ENCODE measurements around the gene NR2C2. TPM values are rescaled to one million over a fixed set of nuclear protein-coding genes. Genes with fewer than 3 reads are reported as not detected.

The NR2C2 gene
- total RNA-seq, 1 experiment from 2014 or later: 38.5 TPM

DNA sequence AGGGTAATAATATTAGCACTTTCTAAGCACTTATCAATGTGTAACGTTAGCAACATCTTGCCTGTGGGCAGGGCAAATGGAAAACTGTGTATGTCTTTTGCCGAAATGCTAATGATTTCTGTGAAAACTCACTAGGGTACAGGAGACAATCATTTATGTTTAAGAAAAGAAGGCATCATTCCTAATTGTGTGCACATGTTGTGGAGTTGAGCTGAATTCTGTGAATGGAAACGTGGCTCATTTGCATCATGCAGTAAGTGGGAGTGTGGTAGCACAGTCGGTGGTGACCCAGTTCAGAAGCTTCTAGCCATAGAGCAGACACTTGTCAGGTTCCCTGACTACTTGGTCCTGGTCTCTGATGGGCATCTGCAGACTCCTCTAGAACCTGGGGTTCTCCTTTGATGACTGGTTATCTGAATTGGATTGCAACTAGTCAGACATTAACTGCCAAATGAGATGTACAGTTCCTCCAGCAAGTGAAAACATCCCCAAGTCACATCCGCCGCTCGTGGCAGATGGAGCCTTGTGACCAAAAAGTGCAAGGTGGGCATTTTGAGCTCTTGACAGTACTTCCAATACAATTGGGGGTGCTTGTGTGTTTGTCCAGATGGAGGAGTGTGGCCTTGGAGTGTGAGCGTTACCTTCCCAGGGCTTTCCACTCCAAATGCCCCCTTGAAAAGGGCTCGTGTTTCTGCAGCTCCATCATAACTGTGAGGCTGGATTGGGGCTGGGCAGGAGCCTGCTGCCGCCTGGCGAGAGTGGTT, 96.2 kb downstream of the NR2C2 start:
- H3T11ph ChIP-seq (ENCODE audit: low read length): no peak overlapping the region
- no peak overlapping the region for H4K91ac ChIP-seq (ENCODE audit: insufficient read length, low read depth, low read length)
- no peaks in the 10 kb centered on the region for H3K4me1 Mint-ChIP-seq
- no CpG with 5 or more reads among the region's 11 CpGs for WGBS (ENCODE audit: extremely low coverage, insufficient read length, low lambda C conversion rate)
- H3K9ac ChIP-seq (ENCODE audit: extremely low read depth, insufficient read length, low read length): no peak overlapping the region
- H2BK15ac ChIP-seq (ENCODE audit: low read depth, low read length): no peak overlapping the region
- no peak overlapping the region for H2AK5ac ChIP-seq (ENCODE audit: insufficient read length, low read length)
- H4K20me1 ChIP-seq (ENCODE audit: control insufficient read depth, insufficient read depth, insufficient read length): no peaks in the 10 kb centered on the region
- H2BK12ac ChIP-seq (ENCODE audit: insufficient read length, low read depth, low read length): no peak overlapping the region
- no peaks in the 10 kb centered on the region for H3K9me3 ChIP-seq (ENCODE audit: control insufficient read depth, low read depth, low read length)
- H3K79me2 ChIP-seq (ENCODE audit: insufficient read depth, low read length): no peaks in the 10 kb centered on the region
- H2BK5ac ChIP-seq (ENCODE audit: insufficient read length, low read length): no peak overlapping the region
- H3K4me3 Mint-ChIP-seq: no peak overlapping the region
- no peaks in the 10 kb centered on the region for H3K23me2 ChIP-seq (ENCODE audit: insufficient read length, low read depth, low read length, poor library complexity, severe bottlenecking)
- H3K9me3 Mint-ChIP-seq: no peaks in the 10 kb centered on the region
- H3K79me1 ChIP-seq (ENCODE audit: insufficient read depth, low read depth, low read length, poor library complexity, severe bottlenecking): no peaks in the 10 kb centered on the region
- no peaks in the 10 kb centered on the region for H3K27me3 Mint-ChIP-seq (ENCODE audit: low read depth)
- no peak for DNase-seq
- TF ChIP-seq, protein P1, sequence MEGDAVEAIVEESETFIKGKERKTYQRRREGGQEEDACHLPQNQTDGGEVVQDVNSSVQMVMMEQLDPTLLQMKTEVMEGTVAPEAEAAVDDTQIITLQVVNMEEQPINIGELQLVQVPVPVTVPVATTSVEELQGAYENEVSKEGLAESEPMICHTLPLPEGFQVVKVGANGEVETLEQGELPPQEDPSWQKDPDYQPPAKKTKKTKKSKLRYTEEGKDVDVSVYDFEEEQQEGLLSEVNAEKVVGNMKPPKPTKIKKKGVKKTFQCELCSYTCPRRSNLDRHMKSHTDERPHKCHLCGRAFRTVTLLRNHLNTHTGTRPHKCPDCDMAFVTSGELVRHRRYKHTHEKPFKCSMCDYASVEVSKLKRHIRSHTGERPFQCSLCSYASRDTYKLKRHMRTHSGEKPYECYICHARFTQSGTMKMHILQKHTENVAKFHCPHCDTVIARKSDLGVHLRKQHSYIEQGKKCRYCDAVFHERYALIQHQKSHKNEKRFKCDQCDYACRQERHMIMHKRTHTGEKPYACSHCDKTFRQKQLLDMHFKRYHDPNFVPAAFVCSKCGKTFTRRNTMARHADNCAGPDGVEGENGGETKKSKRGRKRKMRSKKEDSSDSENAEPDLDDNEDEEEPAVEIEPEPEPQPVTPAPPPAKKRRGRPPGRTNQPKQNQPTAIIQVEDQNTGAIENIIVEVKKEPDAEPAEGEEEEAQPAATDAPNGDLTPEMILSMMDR (conservative IDR thresholded peaks at IDR 0.05): no peak
- no peak overlapping the region for H3K14ac ChIP-seq (ENCODE audit: insufficient read depth, low read length)
- H3K18ac ChIP-seq (ENCODE audit: insufficient read length, low read depth, low read length): no peak overlapping the region
- H2BK20ac ChIP-seq (ENCODE audit: low read depth, low read length, poor library complexity, severe bottlenecking): no peak overlapping the region
- no peak overlapping the region for H2BK120ac ChIP-seq (ENCODE audit: low read depth, low read length, poor library complexity, severe bottlenecking)
- no peak overlapping the region for H4K5ac ChIP-seq (ENCODE audit: insufficient read length, low read depth, low read length)
- H4K8ac ChIP-seq (replicated peaks; ENCODE audit: insufficient read length, low read depth, low read length): no peak overlapping the region
- no peak overlapping the region for H3K27ac ChIP-seq (ENCODE audit: insufficient read length, low read depth, low read length)
- no peak overlapping the region for H3K4ac ChIP-seq (ENCODE audit: low read depth, low read length)
- no peaks in the 10 kb centered on the region for H3K4me1 ChIP-seq (ENCODE audit: insufficient read depth, low read length)
- no peaks in the 10 kb centered on the region for H3K27me3 ChIP-seq (ENCODE audit: insufficient read depth, low read length)
- peaks cover 39 to 94% (median 82%) of the 10 kb centered on the region in 3 experiments; a peak in 6 of 7 replicates for H3K36me3 Mint-ChIP-seq (ENCODE audit: insufficient read depth in 1 of 3, low read depth in 3 of 3)
- H3K56ac ChIP-seq (ENCODE audit: insufficient read length, low read depth, low read length): no peak overlapping the region
- no peak overlapping the region for H3K23ac ChIP-seq (ENCODE audit: insufficient read length, low read depth, low read length)
- peak overlapping the region in 2 of 3 experiments; percentile 55 to 80; a peak in 2 of 7 replicates for H3K27ac Mint-ChIP-seq
- no peak overlapping the region for H3K4me2 ChIP-seq (ENCODE audit: insufficient read depth, insufficient read length, low read length)
- no peak overlapping the region for H2AFZ ChIP-seq (ENCODE audit: low read length)

All from H9 (cell line).